CD8-positive, alpha-beta memory T cell (primary cell): ENCODE measurements around the gene LGALS7B. TPM values are rescaled to one million over a fixed set of nuclear protein-coding genes. Genes with fewer than 3 reads are reported as not detected.
"Not testable (repeated sequence)": the region's sequence is repeated elsewhere in the genome, so short reads cannot be mapped to it uniquely, and the experiment has no call there.

Experiments used
- CTCF ChIA-PET: fragments of 350-600 bp; sonication (Branson Sonifier 250); formaldehyde crosslinking; loops from one replicate; lab custom pipeline; 2021; ENCODE audit warnings: antibody characterized with exemption; lab: Charles Lee
- POLR2A ChIA-PET: fragments of 350-600 bp; sonication (Branson Sonifier 250); formaldehyde crosslinking; loops from one replicate; lab custom pipeline; 2021; ENCODE audit warnings: antibody characterized with exemption; lab: Charles Lee
- DNase-seq, 5 donors: peaks; one replicate each; pipeline versions ENCODE4 v3.0.0 to v3.0.0-alpha.2; 2020 to 2022; ENCODE audit warnings: mixed read lengths in 1 of 5
- H3K27ac ChIP-seq: one replicate; pipeline ENCODE4 v1.7.0; 2013; ENCODE audit warnings: low read depth, mild to moderate bottlenecking, low read length, moderate library complexity
- H3K27me3 ChIP-seq: 2 replicates; pipeline ENCODE4 v1.7.0; 2013; ENCODE audit warnings: low read length, mild to moderate bottlenecking; ENCODE audit not compliant: insufficient read depth, poor library complexity, severe bottlenecking
- H3K36me3 ChIP-seq: 2 replicates; pipeline ENCODE4 v1.7.0; 2013; ENCODE audit warnings: mild to moderate bottlenecking, low read length, moderate library complexity; ENCODE audit not compliant: insufficient read depth
- H3K4me1 ChIP-seq: 2 replicates; pipeline ENCODE4 v1.7.0; 2013; ENCODE audit warnings: mild to moderate bottlenecking, low read length, moderate library complexity; ENCODE audit not compliant: insufficient read depth
- H3K4me3 ChIP-seq: 2 replicates; pipeline ENCODE4 v1.7.0; 2013; ENCODE audit warnings: mild to moderate bottlenecking, low read length
- H3K9me3 ChIP-seq: 2 replicates; pipeline ENCODE4 v1.7.0; 2013; ENCODE audit warnings: mild to moderate bottlenecking, low read length
- H3K27ac Mint-ChIP-seq, 8 donors: one replicate each; pipeline ENCODE4 v1.8.0; 2020 to 2021; ENCODE audit warnings: mixed read lengths in 8 of 8, mild to moderate bottlenecking in 6 of 8, inconsistent platforms in 3 of 8, moderate library complexity in 3 of 8
- H3K27me3 Mint-ChIP-seq, 2 donors: one replicate each; pipeline ENCODE4 v1.8.0; 2020 to 2021; ENCODE audit warnings: mixed read lengths in 2 of 2, mild to moderate bottlenecking in 1 of 2, moderate library complexity in 1 of 2
- H3K36me3 Mint-ChIP-seq, 3 donors: one replicate each; pipeline ENCODE4 v1.8.0; 2020 to 2021; ENCODE audit warnings: mixed read lengths in 3 of 3, inconsistent platforms in 1 of 3, mild to moderate bottlenecking in 1 of 3
- H3K4me1 Mint-ChIP-seq, 3 donors: one replicate each; pipeline ENCODE4 v1.8.0; 2020 to 2021; ENCODE audit warnings: mixed read lengths in 3 of 3, inconsistent platforms in 1 of 3, mild to moderate bottlenecking in 1 of 3
- H3K4me3 Mint-ChIP-seq, 7 donors: one replicate each; pipeline ENCODE4 v1.8.0; 2020 to 2021; ENCODE audit warnings: mixed read lengths in 7 of 7, mild to moderate bottlenecking in 6 of 7, moderate library complexity in 4 of 7, inconsistent platforms in 2 of 7
- H3K9me3 Mint-ChIP-seq, 5 donors: one replicate each; pipeline ENCODE4 v1.8.0; 2020 to 2022; ENCODE audit warnings: mixed read lengths in 5 of 5, mild to moderate bottlenecking in 3 of 5, moderate library complexity in 2 of 5, inconsistent platforms in 1 of 5
- polyA plus RNA-seq: library from polyadenylated mRNA; unstranded; fragments of 300-500 nt; fragmentation: Illumina TruSeq; gene quantifications from one replicate; pipeline ENCODE4 v1.2.3, GENCODE V29; 2021
- total RNA-seq, 2 experiments: library from RNA; stranded (reverse); gene quantifications; one replicate each; pipeline ENCODE4 v1.2.3, GENCODE V29; 2021

Gene LGALS7B
- total and polyA plus RNA-seq, 3 experiments from 2014 or later: not detected

GRCh38 chr19:38743394-38744297 is 45.4 kb upstream of the LGALS7B start:
- Histone ChIP-seq H3K9me3 (no peaks in the 10 kb centered on the region), H3K4me1 (peaks cover 10% of the 10 kb centered on the region), H3K36me3 (no peaks in the 10 kb centered on the region), H3K27me3 (no peaks in the 10 kb centered on the region), H3K27ac (no peak overlapping the region), H3K4me3 (no peak overlapping the region)
- Mint-ChIP-seq H3K27me3 (no peaks in the 10 kb centered on the region), H3K9me3 (no peaks in the 10 kb centered on the region), H3K4me3 (no peak overlapping the region), H3K4me1 (peaks cover 10 to 19% (median 14%) of the 10 kb centered on the region in 3 donors), H3K27ac (peak overlapping the region in 2 of 8 donors; percentile 38 to 77), H3K36me3 (no peaks in the 10 kb centered on the region)
- DNase-seq: peak in 1 of 5 donors; percentile 46
- ChIA-PET CTCF (interaction anchor here (1.7 to 2.0 kb wide), 3 partner anchors 26 to 341 kb away, joined by 3 to 5 read pairs (median 4); partner anchors contain the start of genes FAM98C, MRPS12 and SARS2), POLR2A (interaction anchor here (0.6 kb wide), 1 partner anchor 134 kb away, joined by 7 read pairs; no protein-coding TSS in a partner anchor)

GRCh38 chr19:38744298-38744681 is 44.7 kb upstream of the LGALS7B start, which contains the start of gene CAPN12:
TSS of gene CAPN12 (minus strand) at chr19:38744474. CDS start at chr19:38744165, 309 bp downstream.
- Mint-ChIP-seq H3K27ac (peak within 1 kb of the TSS in 2 of 8 donors; percentile 38 to 77), H3K4me1 (peaks cover 7 to 13% (median 7%) of the 10 kb centered on the region in 3 donors), H3K4me3 (no peak within 1 kb of the TSS), H3K9me3 (no peaks in the 10 kb centered on the region), H3K27me3 (no peaks in the 10 kb centered on the region), H3K36me3 (no peaks in the 10 kb centered on the region)
- H3K4me1 ChIP-seq: peaks cover 10% of the 10 kb centered on the region
- no peaks in the 10 kb centered on the region for H3K36me3 ChIP-seq
- no peaks in the 10 kb centered on the region for H3K9me3 ChIP-seq
- no peak within 1 kb of the TSS for H3K4me3 ChIP-seq
- DNase-seq: no peak
- CTCF ChIA-PET: interaction anchor here (1.7 to 2.0 kb wide), 3 partner anchors 25 to 341 kb away, joined by 3 to 5 read pairs (median 4); partner anchors contain the start of genes FAM98C, MRPS12 and SARS2
- H3K27ac ChIP-seq: no peak within 1 kb of the TSS
- POLR2A ChIA-PET: interaction anchor here (0.6 kb wide), 1 partner anchor 133 kb away, joined by 7 read pairs; no protein-coding TSS in a partner anchor
- no peaks in the 10 kb centered on the region for H3K27me3 ChIP-seq

GRCh38 chr19:38744874-38745273 is 44.1 kb upstream of the LGALS7B start:
- no peaks in the 10 kb centered on the region for H3K36me3 Mint-ChIP-seq
- CTCF ChIA-PET: interaction anchor here (0.6 to 2.0 kb wide), 4 partner anchors 15 to 342 kb away, joined by 3 to 5 read pairs (median 4); partner anchors contain the start of genes FAM98C, MRPS12 and SARS2

GRCh38 chr19:38745316-38745715 is 43.7 kb upstream of the LGALS7B start:
- no peaks in the 10 kb centered on the region for H3K27me3 ChIP-seq
- Mint-ChIP-seq H3K4me1 (peaks cover 0 to 3% (median 0%) of the 10 kb centered on the region in 3 donors), H3K27me3 (peaks cover 0 to under 1% of the 10 kb centered on the region in 2 donors), H3K27ac (no peak overlapping the region), H3K4me3 (no peak overlapping the region), H3K36me3 (no peaks in the 10 kb centered on the region), H3K9me3 (no peaks in the 10 kb centered on the region)
- H3K4me1 ChIP-seq: no peaks in the 10 kb centered on the region
- CTCF ChIA-PET: interaction anchor here (0.6 to 2.0 kb wide), 4 partner anchors 15 to 342 kb away, joined by 3 to 5 read pairs (median 4); partner anchors contain the start of genes FAM98C, MRPS12 and SARS2
- no peaks in the 10 kb centered on the region for H3K36me3 ChIP-seq
- no peak overlapping the region for H3K27ac ChIP-seq
- POLR2A ChIA-PET: no interaction called here
- H3K9me3 ChIP-seq: no peaks in the 10 kb centered on the region
- DNase-seq: no peak
- H3K4me3 ChIP-seq: no peak overlapping the region

More at GRCh38 chr19:38744874-38745273, 44.1 kb upstream of the LGALS7B start:
- Mint-ChIP-seq H3K4me1 (peaks cover 1 to 7% (median 1%) of the 10 kb centered on the region in 3 donors), H3K27ac (no peak overlapping the region), H3K27me3 (no peaks in the 10 kb centered on the region), H3K4me3 (no peak overlapping the region), H3K9me3 (no peaks in the 10 kb centered on the region)
- Histone ChIP-seq H3K27me3 (no peaks in the 10 kb centered on the region), H3K27ac (no peak overlapping the region), H3K4me3 (no peak overlapping the region), H3K4me1 (peaks cover 4% of the 10 kb centered on the region), H3K9me3 (no peaks in the 10 kb centered on the region), H3K36me3 (no peaks in the 10 kb centered on the region)
- no peak for DNase-seq
- POLR2A ChIA-PET: no interaction called here

- H3K27ac ChIP-seq, CTCF ChIA-PET, H3K36me3 Mint-ChIP-seq, H3K9me3 ChIP-seq, H3K27ac Mint-ChIP-seq, H3K36me3 ChIP-seq, POLR2A ChIA-PET, H3K4me1 Mint-ChIP-seq, H3K4me3 Mint-ChIP-seq, DNase-seq, H3K27me3 Mint-ChIP-seq, H3K4me1 ChIP-seq, H3K4me3 ChIP-seq, H3K27me3 ChIP-seq, H3K9me3 Mint-ChIP-seq: not testable (repeated sequence)
Measured at GRCh38 chr19:38753783-38754182, 35.2 kb upstream of the LGALS7B start.

GRCh38 chr19:38754196-38754595 is 34.8 kb upstream of the LGALS7B start:
- H3K4me3 ChIP-seq, H3K27me3 Mint-ChIP-seq, POLR2A ChIA-PET, H3K9me3 Mint-ChIP-seq, H3K9me3 ChIP-seq, CTCF ChIA-PET, H3K4me1 Mint-ChIP-seq, H3K27ac ChIP-seq, H3K36me3 Mint-ChIP-seq, H3K27ac Mint-ChIP-seq, H3K36me3 ChIP-seq, H3K4me1 ChIP-seq, H3K4me3 Mint-ChIP-seq, H3K27me3 ChIP-seq, DNase-seq: not testable (repeated sequence)

GRCh38 chr19:38759590-38760003 is 29.4 kb upstream of the LGALS7B start:
- Mint-ChIP-seq H3K36me3 (no peaks in the 10 kb centered on the region), H3K4me1 (no peaks in the 10 kb centered on the region), H3K9me3 (peaks cover 0 to 2% (median 0%) of the 10 kb centered on the region in 5 donors), H3K27me3 (no peaks in the 10 kb centered on the region), H3K27ac (peak overlapping the region in 1 of 8 donors; percentile 79), H3K4me3 (no peak overlapping the region)
- ChIA-PET POLR2A (no interaction called here), CTCF (no interaction called here)
- no peaks in the 10 kb centered on the region for H3K4me1 ChIP-seq
- H3K9me3 ChIP-seq: no peaks in the 10 kb centered on the region
- H3K36me3 ChIP-seq: no peaks in the 10 kb centered on the region
- H3K27ac ChIP-seq: no peak overlapping the region
- no peak overlapping the region for H3K4me3 ChIP-seq
- DNase-seq: no peak
- H3K27me3 ChIP-seq: no peaks in the 10 kb centered on the region
